ENCODE measurements around the gene FAM107A. TPM values are rescaled to one million over a fixed set of nuclear protein-coding genes. Genes with fewer than 3 reads are reported as not detected.

FAM107A gene
- total and polyA plus RNA-seq, 2 of the 13 experiments (the other 11 are each of a cell fraction or from before 2014, with no cell fraction given) = not detected

- DNase-seq (ENCODE audit: low spot score) = no peak
- Histone ChIP-seq H2AFZ (ENCODE audit: low read length) (no peak overlapping the region), H3K4me3 (replicated peaks in 1 of 3; ENCODE audit: insufficient read depth in 1 of 3, low read depth in 2 of 3, low read length in 3 of 3) (no peak overlapping the region), H3K79me2 (ENCODE audit: insufficient read depth, low read length) (no peaks in the 10 kb centered on the region), H3K9ac (ENCODE audit: insufficient read depth, low read depth, low read length) (no peak overlapping the region), H3K4me2 (ENCODE audit: low read depth, low read length) (no peak overlapping the region), H3K27ac (ENCODE audit: extremely low read length, insufficient read depth, low read length) (peak overlapping the region; percentile 25), H3K27me3 (ENCODE audit: control insufficient read depth in 1 of 2, insufficient read depth in 2 of 2, low read length in 2 of 2) (no peaks in the 10 kb centered on the region), H4K20me1 (ENCODE audit: insufficient read depth, low read length) (no peaks in the 10 kb centered on the region), H3K9me3 (ENCODE audit: low read length) (no peaks in the 10 kb centered on the region), H3K36me3 (replicated peaks in 1 of 2; ENCODE audit: control insufficient read depth in 1 of 2, insufficient read depth in 2 of 2, low read length in 2 of 2) (no peaks in the 10 kb centered on the region), H3K4me1 (ENCODE audit: insufficient read depth, low read length) (peaks cover 43% of the 10 kb centered on the region)
- ATAC-seq = no peak
- intact Hi-C loops (cut with micrococcal nuclease; ENCODE audit: unreplicated experiment) (loop anchor here (2.0 kb wide), 1 partner anchor 20 kb away; the partner anchor contains the start of gene ACOX2), in situ Hi-C loops (cut with HindIII; ENCODE audit: extremely low pct_ligation_motif_present, low pct_unique_long_range_greater_than_20kb) (no loop called here)
- WGBS (ENCODE audit: low lambda C conversion rate) = 85% methylated on average over 5 of the region's 6 CpGs
- no TSS peak for BruUV-seq (replicated peaks)
- ChIA-PET POLR2A (interaction anchor here (0.7 to 6.4 kb wide), 5 partner anchors 9 to 124 kb away, joined by 3 to 76 read pairs (median 4); partner anchors contain the start of gene ACOX2), CTCF (ENCODE audit: low intra/inter-chr PET ratio, low total read pairs) (no interaction called here)
- no peak for FAIRE-seq
- TF ChIP-seq TFAP4 (IDR thresholded peaks at IDR 0.05; ENCODE audit: borderline replicate concordance, low read depth) (no peak), ZBTB3 (CRISPR knock-in tag; IDR thresholded peaks at IDR 0.05; ENCODE audit: borderline replicate concordance, low read depth) (no peak), HMG20A (CRISPR knock-in tag; IDR thresholded peaks at IDR 0.05; ENCODE audit: borderline replicate concordance) (no peak), ZNF354B (CRISPR knock-in tag; IDR thresholded peaks at IDR 0.05) (no peak), HMG20B (CRISPR knock-in tag; conservative IDR thresholded peaks at IDR 0.05) (no peak), EEA1 (CRISPR knock-in tag; IDR thresholded peaks at IDR 0.05; ENCODE audit: borderline replicate concordance) (no peak), KLF9 (CRISPR knock-in tag; IDR thresholded peaks at IDR 0.05; ENCODE audit: low read depth) (no peak), AHDC1 (CRISPR knock-in tag; IDR thresholded peaks at IDR 0.05; ENCODE audit: borderline replicate concordance) (no peak), ZNF232 (CRISPR knock-in tag; IDR thresholded peaks at IDR 0.05; ENCODE audit: borderline replicate concordance) (no peak), CSRNP1 (CRISPR knock-in tag; IDR thresholded peaks at IDR 0.05) (no peak), ZBTB42 (CRISPR knock-in tag; IDR thresholded peaks at IDR 0.05) (no peak), ZNF616 (CRISPR knock-in tag; IDR thresholded peaks at IDR 0.05; ENCODE audit: low read depth) (no peak), ZNF513 (CRISPR knock-in tag; conservative IDR thresholded peaks at IDR 0.05) (no peak), ZNF24 (IDR thresholded peaks at IDR 0.05) (no peak), SUZ12 (IDR thresholded peaks at IDR 0.05; ENCODE audit: low read depth, low read length) (no peak)
Measured at GRCh38 chr3:58556761-58557221, 20.4 kb downstream of the FAM107A start.

All from HepG2 (cell line).